PC-9 (cell line): Measurements from ENCODE around the gene KLHL30.

Experiments used
- EZH2 ChIP-seq: fragments of 200-600 bp; sonication (generic); IDR thresholded peaks from 2 replicates; pipeline ENCODE4 v1.8.0; 2017; ENCODE audit warnings: antibody characterized with exemption, low read depth
- TF ChIP-seq, protein P1 (sequence below): fragments of 200-600 bp; sonication (generic); conservative IDR thresholded peaks from 2 replicates; pipeline ENCODE4 v1.6.1; 2017; ENCODE audit warnings: mixed run types, antibody characterized with exemption, mild to moderate bottlenecking, moderate library complexity

DNA sequence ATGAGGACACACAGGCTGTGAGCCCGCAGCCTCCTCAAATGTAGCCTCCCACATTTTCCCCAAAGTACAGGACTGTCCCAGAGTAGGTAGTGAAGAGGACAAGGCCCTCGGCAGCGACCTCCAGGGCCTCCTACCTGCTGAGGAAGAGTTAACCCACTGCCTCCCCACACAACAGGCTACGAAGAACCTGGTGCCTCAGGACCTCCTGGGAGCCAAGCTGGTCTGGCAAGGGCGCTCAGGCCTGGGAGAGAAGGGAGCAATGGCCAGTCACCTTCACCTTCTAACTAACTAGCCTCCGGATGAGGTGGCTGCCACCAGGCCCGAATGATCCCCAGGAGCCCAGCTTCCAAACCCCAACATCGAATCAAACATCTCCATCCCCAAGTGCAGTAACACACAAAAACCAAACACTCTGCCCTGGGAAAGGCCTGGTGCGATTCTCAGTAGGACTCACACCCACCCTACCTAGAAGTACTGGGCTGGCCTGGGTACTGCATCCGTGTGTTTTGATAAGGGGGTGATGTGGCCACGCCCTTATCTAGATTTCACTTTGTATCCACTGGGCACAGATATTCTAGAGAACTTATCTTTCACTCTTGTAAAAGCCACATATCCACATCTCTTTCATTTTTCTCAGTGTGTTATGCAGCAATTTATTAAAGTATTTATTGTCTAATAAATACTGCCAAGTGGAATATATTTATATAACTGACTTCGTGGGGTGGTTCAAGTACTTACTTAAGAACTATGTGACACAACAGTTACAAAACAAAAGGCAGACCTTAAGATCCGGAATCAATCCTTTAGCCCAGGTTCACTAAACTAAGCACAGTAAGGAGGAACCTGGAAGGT is 30.0 kb downstream of the KLHL30 start:
- TF ChIP-seq, protein P1, sequence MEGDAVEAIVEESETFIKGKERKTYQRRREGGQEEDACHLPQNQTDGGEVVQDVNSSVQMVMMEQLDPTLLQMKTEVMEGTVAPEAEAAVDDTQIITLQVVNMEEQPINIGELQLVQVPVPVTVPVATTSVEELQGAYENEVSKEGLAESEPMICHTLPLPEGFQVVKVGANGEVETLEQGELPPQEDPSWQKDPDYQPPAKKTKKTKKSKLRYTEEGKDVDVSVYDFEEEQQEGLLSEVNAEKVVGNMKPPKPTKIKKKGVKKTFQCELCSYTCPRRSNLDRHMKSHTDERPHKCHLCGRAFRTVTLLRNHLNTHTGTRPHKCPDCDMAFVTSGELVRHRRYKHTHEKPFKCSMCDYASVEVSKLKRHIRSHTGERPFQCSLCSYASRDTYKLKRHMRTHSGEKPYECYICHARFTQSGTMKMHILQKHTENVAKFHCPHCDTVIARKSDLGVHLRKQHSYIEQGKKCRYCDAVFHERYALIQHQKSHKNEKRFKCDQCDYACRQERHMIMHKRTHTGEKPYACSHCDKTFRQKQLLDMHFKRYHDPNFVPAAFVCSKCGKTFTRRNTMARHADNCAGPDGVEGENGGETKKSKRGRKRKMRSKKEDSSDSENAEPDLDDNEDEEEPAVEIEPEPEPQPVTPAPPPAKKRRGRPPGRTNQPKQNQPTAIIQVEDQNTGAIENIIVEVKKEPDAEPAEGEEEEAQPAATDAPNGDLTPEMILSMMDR, result no peak
- TF ChIP-seq EZH2, result no peak
